GM21381 (cell line): ENCODE measurements around the gene DYNC1H1.

Experiments used
- ATAC-seq: cut with Tn5 transposase; IDR thresholded peaks from one replicate; pipeline ENCODE4 v1.9.1; 2021; ENCODE audit warnings: mild to moderate bottlenecking, moderate library complexity; ENCODE audit not compliant: unreplicated experiment

Gene DYNC1H1

DNA sequence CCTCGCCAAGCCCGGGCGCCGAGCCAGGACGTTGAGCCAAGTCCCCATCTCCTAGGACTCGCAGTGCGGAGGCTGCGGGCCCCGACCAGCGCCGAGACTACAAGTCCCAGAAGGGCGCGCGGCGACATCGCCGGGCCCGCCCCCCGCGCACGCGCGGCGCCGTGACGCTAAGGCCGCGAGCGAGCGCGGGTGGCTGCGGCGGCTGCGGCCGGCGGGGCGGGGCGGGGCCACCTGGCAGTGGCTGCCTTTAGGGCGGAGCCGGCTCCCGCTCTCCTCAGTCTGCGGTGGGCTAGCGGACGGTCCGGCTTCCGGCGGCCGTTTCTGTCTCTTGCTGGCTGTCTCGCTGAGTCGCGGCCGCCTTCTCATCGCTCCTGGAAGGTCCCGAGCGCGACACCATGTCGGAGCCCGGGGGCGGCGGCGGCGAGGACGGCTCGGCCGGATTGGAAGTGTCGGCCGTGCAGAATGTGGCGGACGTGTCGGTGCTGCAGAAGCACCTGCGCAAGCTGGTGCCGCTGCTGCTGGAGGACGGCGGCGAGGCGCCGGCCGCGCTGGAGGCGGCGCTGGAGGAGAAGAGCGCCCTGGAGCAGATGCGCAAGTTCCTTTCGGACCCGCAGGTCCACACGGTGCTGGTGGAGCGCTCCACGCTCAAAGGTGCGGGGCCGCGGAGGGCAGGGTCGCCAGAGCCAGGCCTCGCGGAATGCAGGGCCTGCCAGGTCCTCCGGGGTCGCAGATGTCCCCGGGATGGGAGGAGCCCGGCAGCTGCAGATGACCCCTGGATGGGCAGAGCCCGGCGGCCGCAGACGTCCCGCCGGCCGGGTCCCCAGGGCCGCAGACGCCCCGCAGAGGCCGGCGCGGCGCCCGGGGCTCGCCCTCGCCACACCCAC lies at the start of gene DYNC1H1:
Gene DYNC1H1 (plus strand): TSS at position 277 of the 884 bp plus-strand sequence. CDS start 119 bp downstream, at position 396.
- peak; percentile 82 for ATAC-seq

DNA sequence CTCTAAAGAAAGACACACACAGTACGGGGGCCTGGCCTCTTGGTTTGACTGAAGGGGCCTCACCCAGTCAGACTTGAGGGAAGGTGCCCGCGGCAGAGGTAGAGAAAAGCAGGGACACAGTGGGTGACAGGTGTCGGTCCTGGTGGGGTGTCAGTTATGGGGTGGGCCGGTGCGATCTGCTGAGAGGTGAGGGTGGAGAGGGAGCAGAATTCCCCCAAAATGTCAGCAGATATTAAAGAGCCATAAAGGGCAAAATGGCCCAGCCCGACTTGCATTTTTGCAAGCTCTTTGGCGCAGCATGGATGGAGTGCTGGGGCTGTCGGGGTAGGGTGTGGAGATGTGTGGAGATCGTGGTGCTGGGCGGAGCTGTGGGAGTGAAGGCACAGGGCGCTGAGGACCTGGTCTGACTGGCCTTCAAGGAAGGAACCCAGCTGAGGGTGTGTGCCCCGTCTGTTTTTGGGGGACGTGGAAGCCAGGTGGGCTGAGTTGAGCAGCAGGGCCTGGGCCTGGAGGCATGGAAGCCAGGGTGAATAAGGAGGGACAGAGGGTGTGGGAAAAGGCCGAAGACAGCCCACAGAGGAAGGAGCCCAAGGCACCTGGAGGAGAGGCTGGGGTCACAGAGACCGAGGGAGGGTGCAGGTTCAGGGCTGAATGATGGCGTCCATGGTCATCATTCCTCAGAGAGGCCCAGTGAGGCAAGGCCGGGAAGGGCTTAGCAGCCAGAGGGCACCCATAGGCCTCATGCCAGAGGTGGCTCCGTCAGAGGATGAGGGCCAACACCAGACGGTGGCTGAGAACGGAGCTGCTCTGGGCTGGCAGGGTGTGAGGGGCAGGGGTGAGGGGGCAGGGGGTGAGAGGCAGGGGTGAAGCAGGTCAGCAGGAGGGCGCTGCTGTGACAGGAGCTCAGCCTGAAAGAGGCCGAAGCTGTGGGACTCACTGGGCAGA lies 48.2 kb upstream of the DYNC1H1 start:
- no peak for ATAC-seq

DNA sequence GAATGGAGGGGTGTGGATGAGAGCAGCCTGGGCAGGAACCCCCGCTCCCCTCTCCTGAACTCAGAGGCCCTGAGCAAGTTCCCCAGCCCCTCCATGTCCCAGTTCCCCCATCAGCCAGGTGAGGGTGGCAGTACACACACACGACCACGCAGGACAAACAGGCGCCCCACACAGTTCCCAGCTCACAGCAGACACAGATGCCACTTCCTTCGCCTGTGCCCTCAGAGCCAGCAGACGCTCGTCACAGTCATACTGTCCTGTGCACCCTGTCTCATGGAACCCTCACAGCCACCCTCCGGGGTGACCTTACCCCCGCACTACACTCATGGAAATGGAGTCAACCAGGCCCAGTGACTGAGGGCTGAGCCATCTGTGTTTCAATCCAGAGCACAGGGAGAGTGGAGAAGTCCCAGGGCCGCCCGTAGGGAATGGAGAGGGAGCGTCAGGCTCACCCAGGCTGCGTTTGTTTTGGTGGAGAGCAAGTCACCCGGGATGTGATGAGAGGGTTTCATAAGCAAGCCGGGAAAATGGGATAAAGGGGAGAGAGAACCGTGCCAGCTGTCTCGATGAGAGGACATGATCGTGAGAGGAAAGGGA lies 47.5 kb upstream of the DYNC1H1 start:
- ATAC-seq = no peak

DNA sequence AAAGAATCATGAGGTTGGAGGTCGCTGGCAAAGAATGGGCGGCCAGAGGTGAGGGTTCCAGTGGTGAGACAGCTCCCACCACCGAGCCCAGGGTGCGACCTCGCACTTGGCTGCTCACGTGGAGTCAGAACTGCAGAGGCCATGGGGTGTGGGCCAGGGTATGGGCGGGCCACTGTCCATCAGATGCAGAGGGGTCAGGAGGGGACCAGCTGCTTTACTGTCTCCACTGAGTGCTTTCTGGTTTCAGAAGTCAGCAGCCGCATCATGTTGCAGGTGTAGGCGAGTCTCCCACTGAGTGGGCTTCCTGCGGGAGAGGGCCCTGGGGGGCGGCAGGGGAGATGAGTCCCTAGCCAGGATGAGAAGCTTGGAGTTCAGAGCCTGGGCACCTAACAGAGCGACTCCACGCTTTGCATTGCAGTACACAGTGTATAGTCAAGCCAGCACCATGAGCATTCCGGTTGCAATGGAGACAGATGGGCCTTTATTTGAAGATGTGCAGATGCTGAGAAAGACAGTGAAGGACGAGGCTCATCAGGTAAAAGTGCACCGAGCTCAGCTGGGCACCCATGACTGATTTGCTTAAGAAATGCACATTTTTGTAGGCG lies 46.9 kb upstream of the DYNC1H1 start:
- ATAC-seq = no peak

DNA sequence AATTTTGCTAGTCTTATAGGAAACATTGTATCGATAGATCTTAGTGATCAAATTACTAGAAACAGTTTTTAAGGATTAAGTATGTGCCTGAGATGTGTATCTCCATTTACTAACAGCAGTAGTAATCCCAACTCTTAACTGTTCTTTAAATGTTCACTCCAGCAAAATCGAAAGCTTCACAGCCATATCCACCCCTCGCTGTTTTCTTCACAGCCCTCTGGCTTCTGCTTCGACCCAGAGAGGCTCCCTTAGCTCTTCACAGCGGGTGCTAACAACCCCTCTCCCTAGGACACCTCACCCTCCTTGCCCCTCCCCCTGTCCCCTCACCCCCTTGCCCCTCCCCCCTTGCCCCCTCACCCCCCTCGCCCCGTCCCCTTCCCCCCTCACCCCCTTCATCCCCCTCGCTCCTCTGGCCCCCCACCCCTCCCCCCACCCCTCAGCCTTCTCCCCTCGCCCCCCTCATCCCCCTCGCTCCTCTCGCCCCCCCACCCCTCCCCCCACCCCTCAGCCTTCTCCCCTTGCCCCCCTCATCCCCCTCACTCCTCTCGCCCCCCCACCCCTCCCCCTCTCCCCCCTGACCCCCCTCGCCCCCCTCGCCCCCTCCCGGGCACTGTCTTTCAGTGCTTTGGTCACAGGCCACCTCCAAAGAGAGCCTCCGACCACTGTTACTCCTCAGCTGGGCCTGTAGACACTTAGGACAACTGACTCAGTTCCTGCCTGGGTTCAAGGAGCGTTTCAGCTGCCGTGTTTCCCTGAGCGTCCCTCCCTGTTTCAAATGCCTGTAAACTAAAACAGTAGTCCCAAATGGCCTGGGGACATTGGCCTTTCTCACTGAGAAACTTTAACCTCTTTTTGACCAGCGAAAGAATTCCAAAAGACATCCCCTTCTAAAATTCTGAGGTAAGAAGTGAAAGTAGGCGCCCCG lies 46.0 kb upstream of the DYNC1H1 start:
- ATAC-seq = no peak

DNA sequence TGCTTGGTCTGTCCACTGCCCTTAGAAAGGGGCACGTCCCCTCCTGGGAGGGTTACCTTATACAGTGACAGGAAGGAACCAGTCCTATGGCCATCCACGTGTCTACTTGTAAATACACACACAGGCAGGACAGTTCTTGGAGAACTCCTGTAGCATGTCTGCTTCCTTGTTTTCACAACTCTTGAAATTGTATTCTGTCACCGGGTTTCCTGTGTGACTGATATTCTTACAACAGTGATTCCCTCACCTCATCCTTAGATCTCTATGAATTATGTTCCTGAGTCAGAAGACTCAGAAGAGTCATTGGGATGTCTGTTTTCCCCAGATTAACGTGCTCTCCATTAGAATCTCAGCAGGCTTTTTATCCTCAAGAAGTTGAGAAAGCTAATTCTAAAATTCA lies 44.1 kb upstream of the DYNC1H1 start:
- no peak for ATAC-seq

DNA sequence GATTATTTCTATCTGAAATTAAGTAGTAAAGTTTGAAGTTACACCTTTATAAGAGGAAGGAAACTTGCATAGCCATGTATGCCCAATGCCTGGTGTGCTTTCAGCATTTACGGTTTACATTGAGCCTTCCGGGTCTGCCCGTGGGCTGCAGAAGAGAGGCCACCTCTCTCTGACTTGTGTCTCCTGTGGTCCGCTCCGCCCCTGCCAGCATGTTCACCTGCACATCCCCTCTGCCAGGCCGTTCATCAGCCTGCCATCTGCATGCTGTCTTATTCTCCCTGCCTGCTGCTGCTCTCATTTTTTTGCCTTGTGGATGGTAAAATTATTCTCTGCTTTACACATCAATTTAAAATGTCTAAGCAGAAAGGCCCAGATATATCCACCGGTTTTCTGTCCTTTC lies 41.5 kb upstream of the DYNC1H1 start:
- no peak for ATAC-seq

DNA sequence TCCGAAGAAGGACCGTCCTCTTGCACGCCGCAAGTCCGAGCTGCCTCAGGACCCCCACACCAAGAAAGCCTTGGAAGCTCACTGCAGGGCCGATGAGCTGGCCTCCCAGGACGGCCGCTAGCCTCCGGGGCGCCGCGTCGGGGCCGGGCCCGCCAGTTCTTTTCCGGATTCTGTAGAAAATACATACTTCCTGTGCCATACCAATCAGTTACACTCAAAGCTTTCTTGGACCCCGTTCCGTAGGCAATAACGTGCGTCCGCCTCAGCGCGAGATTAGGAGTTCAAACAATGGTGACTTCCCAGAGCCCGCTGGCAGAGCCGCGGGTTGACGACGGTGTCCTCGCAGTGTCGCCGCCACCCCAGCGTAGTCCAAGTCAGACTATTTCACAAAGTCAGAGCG lies 39.2 kb upstream of the DYNC1H1 start:
- ATAC-seq = no peak

DNA sequence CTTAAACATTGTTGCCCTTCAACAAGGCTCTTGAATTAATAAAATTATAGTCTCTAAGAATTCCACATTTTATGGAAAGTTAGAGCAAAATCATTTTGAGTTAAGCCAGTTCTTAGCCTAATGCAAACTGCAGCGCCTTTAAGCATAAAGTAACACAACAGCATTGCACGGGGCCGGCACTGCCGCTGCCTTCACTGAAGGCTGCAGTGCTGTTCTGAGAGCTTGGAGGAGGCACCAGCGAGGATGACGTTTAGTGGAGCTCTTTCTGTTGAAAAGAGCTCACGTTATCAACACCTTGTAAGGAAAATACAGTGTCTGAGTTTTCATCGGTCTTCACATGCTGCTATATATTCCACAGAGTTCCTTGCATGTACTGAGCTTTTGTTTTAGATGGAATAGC lies 38.3 kb upstream of the DYNC1H1 start:
- no peak for ATAC-seq

DNA sequence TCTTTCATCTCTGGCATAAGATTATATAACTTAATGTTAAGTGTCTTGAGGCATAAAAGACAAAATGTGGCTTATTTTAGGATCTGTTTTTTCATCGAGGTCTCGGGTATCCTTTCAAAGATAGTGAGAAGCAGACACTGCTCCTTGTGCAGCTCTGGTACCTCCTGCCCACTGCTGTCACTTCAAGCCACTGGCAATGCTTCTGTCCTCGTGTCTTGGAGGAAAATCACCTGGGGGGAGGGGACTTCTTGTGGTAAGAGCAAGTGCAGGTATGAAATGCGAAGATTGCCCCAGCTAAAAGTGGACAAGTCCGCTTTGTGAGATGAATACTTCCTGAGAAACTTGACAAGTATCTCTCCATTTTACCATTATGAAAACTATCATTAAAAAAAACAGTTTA lies 37.8 kb upstream of the DYNC1H1 start:
- no peak for ATAC-seq

DNA sequence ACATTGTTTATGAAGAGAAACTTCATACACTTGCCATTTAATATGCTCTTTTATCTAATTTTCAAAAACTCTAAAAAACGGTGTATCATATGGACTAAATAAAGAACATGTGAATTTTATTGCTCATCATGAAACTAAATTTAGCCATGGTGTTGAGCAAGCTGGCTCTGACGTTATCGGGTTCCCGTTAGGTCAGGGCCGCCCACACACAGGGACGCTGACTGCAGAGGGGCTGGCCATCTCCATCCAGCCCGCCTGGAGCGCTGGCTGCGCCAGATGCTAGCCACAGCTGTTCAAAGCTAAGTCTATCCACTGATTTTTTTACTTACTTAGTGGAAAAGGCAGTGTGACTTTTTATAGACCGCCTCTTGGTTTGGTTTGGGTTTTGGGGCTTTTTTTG lies 36.5 kb upstream of the DYNC1H1 start:
- no peak for ATAC-seq

DNA sequence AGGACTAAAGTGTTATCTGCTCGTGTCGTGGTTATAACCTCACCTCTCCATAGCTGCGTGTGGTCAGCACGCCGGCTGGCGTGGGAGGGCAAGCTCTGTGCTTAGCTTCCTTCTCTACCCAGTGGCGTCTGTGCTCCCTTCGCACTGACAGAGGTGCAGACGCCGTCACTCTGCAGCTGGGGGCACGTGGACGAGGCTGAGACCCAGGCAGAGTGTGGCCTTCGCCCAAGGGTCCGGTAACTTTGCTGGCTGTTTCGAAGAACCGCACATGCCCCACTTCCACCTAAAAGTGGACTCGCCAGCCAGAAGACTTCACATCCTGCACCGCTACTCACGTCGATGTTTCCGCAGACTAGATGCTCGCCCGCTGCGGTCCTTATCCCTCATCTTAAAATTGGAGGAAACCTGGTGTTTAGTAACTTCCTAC lies 35.9 kb upstream of the DYNC1H1 start:
- no peak for ATAC-seq

DNA sequence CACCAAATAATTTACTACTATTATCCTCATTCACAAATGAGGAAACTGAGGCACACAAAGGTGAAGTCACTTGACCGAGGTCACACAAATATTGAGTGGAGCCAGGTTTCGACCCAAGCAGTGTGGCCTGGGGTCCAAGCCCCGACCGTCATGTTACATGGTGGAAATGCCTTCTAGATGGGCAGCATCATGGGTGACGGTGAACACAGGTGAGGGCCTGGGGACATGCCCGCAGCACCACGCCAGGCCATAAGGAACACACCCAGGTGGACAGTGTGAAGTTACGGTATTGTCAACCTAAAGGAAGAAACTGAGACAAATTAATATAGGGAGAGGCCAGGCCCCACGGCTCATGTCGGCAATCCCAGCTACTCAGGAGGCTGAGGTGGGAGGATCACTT lies 35.3 kb upstream of the DYNC1H1 start:
- no peak for ATAC-seq

DNA sequence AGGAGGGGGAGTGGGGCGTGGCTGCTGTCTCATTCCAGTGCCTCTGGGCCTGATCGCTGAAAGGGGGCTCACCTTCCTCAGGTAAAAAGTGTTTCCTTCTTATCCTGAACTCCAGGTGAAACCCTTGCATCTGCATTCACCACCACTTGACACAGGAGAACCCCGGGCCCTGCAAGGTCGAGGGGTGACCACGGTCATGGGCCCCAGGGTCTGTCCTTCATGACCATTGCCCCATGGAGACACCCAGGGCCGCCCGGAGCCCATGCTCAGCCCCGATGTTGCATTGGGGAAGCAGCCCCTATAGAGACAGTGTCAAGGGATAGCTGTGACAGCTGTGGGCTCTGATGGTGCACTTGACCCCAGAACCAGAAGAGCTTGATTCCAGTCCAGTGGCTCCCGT lies 34.4 kb upstream of the DYNC1H1 start:
- no peak for ATAC-seq

DNA sequence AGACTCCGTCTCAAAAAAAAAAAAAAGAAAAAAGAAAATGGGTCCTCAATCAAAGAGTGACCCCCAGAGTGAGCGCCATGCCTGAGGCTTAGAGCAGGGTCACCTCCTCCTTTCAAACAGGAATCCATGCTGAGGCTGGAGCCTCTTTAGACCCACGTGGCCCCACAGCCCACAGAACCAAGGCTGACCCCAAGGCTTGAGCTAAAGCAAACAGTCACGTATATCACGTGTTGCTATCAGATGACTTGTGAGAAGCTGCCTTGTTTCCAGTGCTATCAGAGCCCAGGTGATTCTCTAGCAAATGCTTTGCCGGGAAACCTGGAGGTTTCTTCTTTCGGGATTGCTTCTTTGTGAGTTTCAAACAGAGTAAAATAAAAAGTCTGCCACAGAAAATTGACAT lies 31.7 kb upstream of the DYNC1H1 start:
- no peak for ATAC-seq

DNA sequence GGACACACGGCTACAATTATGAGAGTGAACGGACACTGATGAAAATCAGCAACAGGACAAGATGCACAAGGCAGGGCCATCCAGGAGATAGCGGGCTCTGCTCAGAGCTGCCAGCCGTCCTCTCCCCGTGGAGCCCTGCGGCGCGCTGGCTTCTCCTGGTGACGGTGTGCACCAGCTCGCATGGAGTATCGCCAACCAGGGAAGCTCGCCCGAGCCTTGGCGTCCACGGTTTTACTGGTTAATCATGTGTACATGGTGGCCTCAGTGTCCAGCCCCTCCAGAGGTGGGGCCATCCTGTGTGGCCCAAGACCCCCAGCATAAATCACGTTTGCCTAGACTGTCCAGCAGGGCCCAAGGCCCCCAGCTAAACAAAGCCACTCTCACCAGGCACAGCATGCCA lies 31.2 kb upstream of the DYNC1H1 start:
- no peak for ATAC-seq

DNA sequence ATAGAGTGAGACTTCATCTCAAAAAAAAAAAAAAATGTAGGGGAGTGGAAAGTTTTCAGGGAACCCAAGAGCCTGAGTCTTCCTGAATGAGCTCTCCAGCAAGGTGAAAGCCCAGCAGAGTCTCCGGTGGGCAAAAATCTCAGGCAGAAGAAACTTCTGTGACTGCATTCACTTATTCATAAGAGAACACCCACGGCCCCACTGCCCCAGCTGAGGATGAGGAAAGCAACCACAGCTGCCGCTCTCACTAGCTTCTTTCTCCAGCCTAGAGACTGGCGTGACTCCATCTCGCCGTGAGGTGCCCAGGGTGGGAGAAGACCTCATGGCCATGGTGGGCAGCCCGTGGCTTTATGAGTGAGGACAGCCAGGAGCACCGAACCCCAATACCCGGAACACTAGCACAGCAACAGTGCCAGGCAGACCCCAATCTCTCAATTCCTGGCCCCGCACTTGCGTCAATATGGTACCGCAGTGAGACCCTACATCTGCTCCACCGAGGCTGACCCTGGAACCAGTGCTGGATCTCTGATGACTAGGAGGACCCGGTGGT lies 29.7 kb upstream of the DYNC1H1 start:
- ATAC-seq = no peak

DNA sequence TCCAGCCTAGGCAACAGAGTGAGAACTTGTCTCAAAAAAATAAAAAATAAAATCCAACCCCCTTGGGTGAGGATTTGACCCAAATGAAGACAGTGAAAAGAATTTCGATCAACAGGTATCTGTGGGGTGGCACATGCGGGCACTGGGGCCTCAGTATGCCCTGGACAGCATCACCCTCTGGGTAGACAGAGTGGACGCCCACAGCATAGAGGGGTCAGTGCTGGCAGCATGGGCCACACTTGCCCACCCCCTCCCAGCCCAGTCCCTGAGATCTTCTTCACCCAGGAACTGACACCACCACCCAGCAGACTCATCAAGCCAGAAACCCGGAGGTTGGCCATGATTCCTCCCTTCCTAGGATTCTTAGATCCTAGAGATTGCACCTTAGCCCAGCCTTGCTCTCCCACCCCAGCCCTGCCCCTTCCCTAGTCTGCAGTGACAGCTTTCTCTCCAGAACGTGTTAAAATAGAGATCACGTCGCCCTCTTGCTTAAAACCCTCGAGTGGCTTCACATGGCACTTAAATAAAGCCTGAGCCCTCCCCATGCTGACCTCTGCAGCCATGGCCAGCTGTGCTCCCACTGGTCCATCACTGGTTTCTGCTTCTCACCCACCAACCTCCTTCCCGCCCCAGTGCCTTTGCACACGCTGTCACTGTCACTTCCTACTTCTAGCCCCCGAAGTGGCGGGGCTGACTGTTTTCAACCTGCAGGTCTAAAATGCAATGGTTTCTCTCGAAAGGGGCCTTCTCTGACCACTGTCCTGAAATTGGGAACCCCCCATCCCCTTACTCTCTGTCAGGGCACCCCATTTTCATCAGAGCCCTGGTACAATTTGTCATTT lies 26.2 kb upstream of the DYNC1H1 start:
- ATAC-seq = no peak
